Measurements from ENCODE around the gene DNAH6.

DNAH6 gene

DNA sequence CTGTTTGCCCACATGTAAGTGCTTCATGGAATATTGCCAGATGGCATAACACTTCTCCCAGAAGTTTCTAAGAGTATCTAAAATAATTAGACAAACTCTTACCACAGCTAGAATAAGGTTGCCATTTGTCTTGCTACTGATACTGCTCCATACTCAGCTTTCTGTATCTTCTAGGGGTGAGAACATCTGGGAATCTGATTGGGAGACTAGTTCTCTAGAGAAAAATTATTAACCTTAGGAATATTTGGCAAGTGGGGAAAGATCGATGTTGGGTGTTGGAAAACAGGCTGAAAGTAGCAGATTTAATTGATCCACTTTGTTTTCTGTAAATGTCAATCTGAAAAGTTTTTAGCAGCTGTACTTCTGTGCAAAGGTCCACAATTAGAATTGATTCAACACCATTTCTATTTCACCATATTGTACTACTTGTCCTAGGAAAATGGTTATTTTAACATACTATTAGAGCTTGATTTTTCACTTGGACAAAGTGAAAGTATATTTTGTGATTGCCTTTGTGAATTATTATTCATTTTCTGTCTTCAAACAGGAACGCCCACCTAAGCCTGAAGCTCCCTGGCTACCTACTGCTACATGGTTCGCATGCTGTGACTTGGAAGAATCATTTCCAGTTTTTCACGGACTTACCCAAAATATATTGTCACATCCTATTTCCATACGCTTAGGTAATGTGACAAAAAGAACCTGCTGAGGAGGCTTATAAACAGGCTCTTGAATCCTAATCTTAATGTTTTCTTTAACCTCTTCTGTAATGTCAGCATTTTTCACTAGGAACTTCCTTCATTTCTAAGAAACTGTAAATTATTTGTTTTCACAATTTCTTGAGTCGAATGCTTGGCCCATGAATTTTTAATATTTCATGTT, 216.8 kb downstream of the DNAH6 start:
- H3K36me3 ChIP-seq (ENCODE audit: low read depth) = no peaks in the 10 kb centered on the region
- no peaks in the 10 kb centered on the region for H3K4me1 ChIP-seq (ENCODE audit: insufficient read depth, poor library complexity, severe bottlenecking)
- no peak for ATAC-seq (ENCODE audit: low read depth)
- no peaks in the 10 kb centered on the region for H3K9me3 ChIP-seq (ENCODE audit: severe bottlenecking)
- H3K27me3 ChIP-seq (ENCODE audit: insufficient read depth, poor library complexity, severe bottlenecking) = peaks cover 8% of the 10 kb centered on the region
- H3K4me3 ChIP-seq (ENCODE audit: severe bottlenecking) = no peak overlapping the region
- TF ChIP-seq, protein P1, sequence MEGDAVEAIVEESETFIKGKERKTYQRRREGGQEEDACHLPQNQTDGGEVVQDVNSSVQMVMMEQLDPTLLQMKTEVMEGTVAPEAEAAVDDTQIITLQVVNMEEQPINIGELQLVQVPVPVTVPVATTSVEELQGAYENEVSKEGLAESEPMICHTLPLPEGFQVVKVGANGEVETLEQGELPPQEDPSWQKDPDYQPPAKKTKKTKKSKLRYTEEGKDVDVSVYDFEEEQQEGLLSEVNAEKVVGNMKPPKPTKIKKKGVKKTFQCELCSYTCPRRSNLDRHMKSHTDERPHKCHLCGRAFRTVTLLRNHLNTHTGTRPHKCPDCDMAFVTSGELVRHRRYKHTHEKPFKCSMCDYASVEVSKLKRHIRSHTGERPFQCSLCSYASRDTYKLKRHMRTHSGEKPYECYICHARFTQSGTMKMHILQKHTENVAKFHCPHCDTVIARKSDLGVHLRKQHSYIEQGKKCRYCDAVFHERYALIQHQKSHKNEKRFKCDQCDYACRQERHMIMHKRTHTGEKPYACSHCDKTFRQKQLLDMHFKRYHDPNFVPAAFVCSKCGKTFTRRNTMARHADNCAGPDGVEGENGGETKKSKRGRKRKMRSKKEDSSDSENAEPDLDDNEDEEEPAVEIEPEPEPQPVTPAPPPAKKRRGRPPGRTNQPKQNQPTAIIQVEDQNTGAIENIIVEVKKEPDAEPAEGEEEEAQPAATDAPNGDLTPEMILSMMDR (IDR thresholded peaks at IDR 0.05; ENCODE audit: poor library complexity, severe bottlenecking) = no peak
- no peak overlapping the region for H3K27ac ChIP-seq (ENCODE audit: poor library complexity, severe bottlenecking)
- DNase-seq (ENCODE audit: low spot score) = no peak

DNA sequence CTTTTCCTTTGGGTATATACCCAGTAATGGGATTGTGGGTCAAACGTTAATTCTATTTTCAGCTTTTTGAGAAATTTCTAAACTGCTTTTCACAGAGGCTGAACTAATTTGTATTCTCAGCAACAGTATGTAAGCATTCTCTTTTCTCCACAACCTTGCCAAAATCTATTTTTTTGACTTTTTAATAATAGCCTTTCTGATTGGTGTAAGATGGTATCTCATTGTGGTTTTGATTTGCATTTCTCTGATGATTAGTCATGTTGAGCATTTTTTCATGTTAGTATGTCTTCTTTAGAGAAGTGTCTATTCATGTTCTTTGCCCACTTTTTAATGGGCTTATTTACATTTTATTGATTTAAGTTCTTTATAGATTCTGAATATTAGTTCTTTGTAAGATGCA, 219.1 kb downstream of the DNAH6 start:
- no peak for ATAC-seq (ENCODE audit: low read depth)
- Histone ChIP-seq H3K36me3 (ENCODE audit: low read depth) (no peaks in the 10 kb centered on the region), H3K27ac (ENCODE audit: poor library complexity, severe bottlenecking) (no peak overlapping the region), H3K4me1 (ENCODE audit: insufficient read depth, poor library complexity, severe bottlenecking) (no peaks in the 10 kb centered on the region), H3K4me3 (ENCODE audit: severe bottlenecking) (no peak overlapping the region), H3K27me3 (ENCODE audit: insufficient read depth, poor library complexity, severe bottlenecking) (peaks cover 11% of the 10 kb centered on the region), H3K9me3 (ENCODE audit: severe bottlenecking) (no peaks in the 10 kb centered on the region)
- DNase-seq (ENCODE audit: low spot score) = no peak
- TF ChIP-seq, protein P1 (IDR thresholded peaks at IDR 0.05; ENCODE audit: poor library complexity, severe bottlenecking) = no peak

DNA sequence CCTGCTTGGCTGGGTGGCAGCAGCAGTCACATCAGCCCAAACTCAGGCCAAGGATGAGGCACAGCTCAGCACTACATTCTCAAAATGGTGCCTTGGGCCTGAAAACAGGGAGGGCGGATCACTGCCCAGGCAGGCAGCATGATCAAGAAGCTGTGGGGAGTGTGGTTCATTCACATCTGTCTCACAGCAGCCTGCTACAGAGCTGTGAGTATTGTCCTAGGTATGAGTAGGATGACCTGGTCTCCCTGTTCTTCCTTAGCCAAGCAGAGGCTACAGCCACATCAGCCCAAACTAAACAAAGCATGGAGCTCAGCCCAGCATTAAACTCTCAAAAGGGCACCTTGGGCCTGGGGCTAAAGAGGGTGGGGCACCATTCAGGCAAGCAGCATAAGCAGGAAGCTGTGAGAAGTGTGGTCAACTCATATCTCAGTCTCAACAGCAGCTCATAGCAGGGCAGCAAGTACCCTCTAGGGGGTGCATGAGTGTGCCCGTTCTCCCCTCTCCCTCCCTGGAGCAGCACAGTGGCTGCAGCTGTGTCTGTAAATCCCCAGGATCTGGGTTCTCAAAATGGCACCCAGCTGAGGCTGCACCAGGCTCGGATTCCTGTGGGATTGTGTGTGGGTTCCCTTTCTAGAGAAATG, 225.0 kb downstream of the DNAH6 start:
- Histone ChIP-seq H3K36me3 (ENCODE audit: low read depth) (no peaks in the 10 kb centered on the region), H3K9me3 (ENCODE audit: severe bottlenecking) (no peaks in the 10 kb centered on the region), H3K4me1 (ENCODE audit: insufficient read depth, poor library complexity, severe bottlenecking) (no peaks in the 10 kb centered on the region), H3K27me3 (ENCODE audit: insufficient read depth, poor library complexity, severe bottlenecking) (peaks cover 14% of the 10 kb centered on the region), H3K27ac (ENCODE audit: poor library complexity, severe bottlenecking) (no peak overlapping the region), H3K4me3 (ENCODE audit: severe bottlenecking) (no peak overlapping the region)
- no peak for DNase-seq (ENCODE audit: low spot score)
- TF ChIP-seq, protein P1 (IDR thresholded peaks at IDR 0.05; ENCODE audit: poor library complexity, severe bottlenecking) = peak; percentile 11
- ATAC-seq (ENCODE audit: low read depth) = peak; percentile 73

DNA sequence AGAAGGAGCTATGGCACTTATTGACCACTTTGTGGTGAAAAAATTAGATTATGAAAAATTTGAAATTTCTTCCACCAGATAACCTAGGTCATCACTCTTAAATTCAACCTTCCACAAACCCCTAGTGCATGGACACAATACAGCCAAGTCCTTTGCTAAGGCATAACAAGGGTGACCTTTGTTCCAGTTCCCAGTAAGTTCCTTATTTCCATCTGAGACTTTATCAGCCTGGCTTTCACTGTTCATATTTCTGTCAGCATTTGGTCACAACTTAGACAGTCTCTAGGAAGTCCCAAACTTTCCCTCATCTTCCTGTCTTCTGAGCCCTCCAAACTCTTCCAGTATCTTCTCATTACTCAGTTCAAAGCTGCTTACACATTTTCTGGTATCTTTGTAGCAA, 232.0 kb downstream of the DNAH6 start:
- no peaks in the 10 kb centered on the region for H3K27me3 ChIP-seq (ENCODE audit: insufficient read depth, poor library complexity, severe bottlenecking)
- DNase-seq (ENCODE audit: low spot score) (no peak), ATAC-seq (ENCODE audit: low read depth) (no peak)
- no peaks in the 10 kb centered on the region for H3K36me3 ChIP-seq (ENCODE audit: low read depth)
- no peak overlapping the region for H3K27ac ChIP-seq (ENCODE audit: poor library complexity, severe bottlenecking)
- H3K4me1 ChIP-seq (ENCODE audit: insufficient read depth, poor library complexity, severe bottlenecking) = no peaks in the 10 kb centered on the region
- TF ChIP-seq, protein P1 (IDR thresholded peaks at IDR 0.05; ENCODE audit: poor library complexity, severe bottlenecking) = no peak
- H3K4me3 ChIP-seq (ENCODE audit: severe bottlenecking) = no peak overlapping the region
- no peaks in the 10 kb centered on the region for H3K9me3 ChIP-seq (ENCODE audit: severe bottlenecking)

DNA sequence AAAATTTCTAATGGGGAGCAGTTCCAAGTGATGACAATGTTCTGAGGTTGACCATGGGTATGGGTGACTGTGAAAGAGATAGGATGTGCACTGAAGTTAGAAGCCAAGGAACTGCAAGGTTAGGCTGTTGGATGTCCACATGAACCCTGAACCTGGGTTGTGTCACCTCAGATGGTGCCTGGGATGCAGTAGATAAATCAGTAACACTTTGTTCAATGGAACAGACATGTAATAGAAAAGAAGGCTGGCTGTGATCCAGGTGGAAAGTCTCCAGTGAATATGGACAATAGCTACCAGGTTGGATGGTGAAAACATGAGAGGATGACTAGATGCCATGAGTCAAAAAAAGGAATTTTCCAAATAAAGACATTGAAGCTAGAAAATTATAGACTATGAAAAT, 233.1 kb downstream of the DNAH6 start:
- ATAC-seq (ENCODE audit: low read depth) (no peak), DNase-seq (ENCODE audit: low spot score) (no peak)
- TF ChIP-seq, protein P1 (IDR thresholded peaks at IDR 0.05; ENCODE audit: poor library complexity, severe bottlenecking) = no peak
- no peaks in the 10 kb centered on the region for H3K36me3 ChIP-seq (ENCODE audit: low read depth)
- H3K4me3 ChIP-seq (ENCODE audit: severe bottlenecking) = no peak overlapping the region
- no peaks in the 10 kb centered on the region for H3K9me3 ChIP-seq (ENCODE audit: severe bottlenecking)
- H3K27ac ChIP-seq (ENCODE audit: poor library complexity, severe bottlenecking) = no peak overlapping the region
- H3K4me1 ChIP-seq (ENCODE audit: insufficient read depth, poor library complexity, severe bottlenecking) = no peaks in the 10 kb centered on the region
- no peaks in the 10 kb centered on the region for H3K27me3 ChIP-seq (ENCODE audit: insufficient read depth, poor library complexity, severe bottlenecking)
